Measurements from ENCODE around the gene STX12.

DNA sequence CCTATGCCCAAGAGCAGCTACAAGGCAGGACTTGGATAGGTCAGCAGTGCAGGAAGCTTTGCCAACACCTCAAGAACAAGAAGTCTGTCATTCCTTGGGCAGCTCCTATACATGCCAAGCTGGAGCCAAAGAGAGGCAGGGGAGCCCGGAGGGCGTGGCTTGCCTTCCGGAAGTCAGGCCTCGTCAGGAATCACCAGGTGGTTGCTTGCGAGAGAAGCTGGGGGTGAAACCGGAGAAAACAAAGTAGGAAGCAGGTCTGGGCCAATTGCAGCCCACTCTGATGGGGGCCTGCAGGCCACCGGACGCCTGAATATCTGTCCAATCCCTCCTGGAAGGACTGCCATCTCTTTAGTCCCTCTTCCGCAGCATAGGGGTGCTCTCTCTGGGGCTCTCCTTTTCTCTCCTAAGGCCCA lies 48.1 kb upstream of the STX12 start:
- TF ChIP-seq, protein P1, sequence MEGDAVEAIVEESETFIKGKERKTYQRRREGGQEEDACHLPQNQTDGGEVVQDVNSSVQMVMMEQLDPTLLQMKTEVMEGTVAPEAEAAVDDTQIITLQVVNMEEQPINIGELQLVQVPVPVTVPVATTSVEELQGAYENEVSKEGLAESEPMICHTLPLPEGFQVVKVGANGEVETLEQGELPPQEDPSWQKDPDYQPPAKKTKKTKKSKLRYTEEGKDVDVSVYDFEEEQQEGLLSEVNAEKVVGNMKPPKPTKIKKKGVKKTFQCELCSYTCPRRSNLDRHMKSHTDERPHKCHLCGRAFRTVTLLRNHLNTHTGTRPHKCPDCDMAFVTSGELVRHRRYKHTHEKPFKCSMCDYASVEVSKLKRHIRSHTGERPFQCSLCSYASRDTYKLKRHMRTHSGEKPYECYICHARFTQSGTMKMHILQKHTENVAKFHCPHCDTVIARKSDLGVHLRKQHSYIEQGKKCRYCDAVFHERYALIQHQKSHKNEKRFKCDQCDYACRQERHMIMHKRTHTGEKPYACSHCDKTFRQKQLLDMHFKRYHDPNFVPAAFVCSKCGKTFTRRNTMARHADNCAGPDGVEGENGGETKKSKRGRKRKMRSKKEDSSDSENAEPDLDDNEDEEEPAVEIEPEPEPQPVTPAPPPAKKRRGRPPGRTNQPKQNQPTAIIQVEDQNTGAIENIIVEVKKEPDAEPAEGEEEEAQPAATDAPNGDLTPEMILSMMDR (IDR thresholded peaks at IDR 0.05) = no peak
- TF ChIP-seq POLR2A (IDR thresholded peaks at IDR 0.05) = no peak
